ENCODE data around the gene CD40.
A peak's percentile ranks its signal among the peaks of the same experiment; 100 is the strongest.

The CD40 gene

GRCh38 chr20:46167080-46167479, 49.0 kb downstream of the CD40 start:
- Histone ChIP-seq H3K9me3 (ENCODE audit: control insufficient read depth, insufficient read depth, low read length) (no peaks in the 10 kb centered on the region), H3K4me3 (ENCODE audit: low read depth, low read length) (no peak overlapping the region), H3K9ac (ENCODE audit: low read depth, low read length) (no peak overlapping the region), H3K27me3 (ENCODE audit: control insufficient read depth, insufficient read depth, low read length) (peaks cover 9% of the 10 kb centered on the region), H3K27ac (ENCODE audit: low read depth, low read length) (no peak overlapping the region), H3K36me3 (ENCODE audit: control insufficient read depth, insufficient read depth, low read length) (no peaks in the 10 kb centered on the region), H3K4me1 (ENCODE audit: control insufficient read depth, insufficient read depth, low read length) (no peaks in the 10 kb centered on the region)

DNA sequence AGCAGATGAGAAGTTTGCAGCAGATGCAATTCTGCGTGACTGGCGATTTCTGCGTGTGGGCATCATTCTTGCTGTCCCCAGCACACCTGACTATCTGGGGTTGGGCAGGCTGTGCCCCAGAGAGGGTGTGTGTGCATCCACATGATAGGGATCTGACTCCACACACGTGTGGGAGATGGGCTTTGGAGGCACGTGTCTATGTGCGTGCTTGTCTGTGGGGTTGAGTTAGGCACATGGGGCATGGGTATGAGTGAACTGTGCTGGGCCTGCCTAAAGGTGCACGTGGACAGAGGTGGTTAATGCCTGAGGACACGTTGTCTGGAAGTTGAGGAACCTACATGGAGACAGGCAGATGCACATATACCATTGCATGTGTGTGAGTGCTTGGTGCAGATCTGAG, 50.3 kb downstream of the CD40 start:
- Histone ChIP-seq H3K27ac (ENCODE audit: low read depth, low read length) (no peak overlapping the region), H3K9ac (ENCODE audit: low read depth, low read length) (no peak overlapping the region), H3K9me3 (ENCODE audit: control insufficient read depth, insufficient read depth, low read length) (no peaks in the 10 kb centered on the region), H3K36me3 (ENCODE audit: control insufficient read depth, insufficient read depth, low read length) (no peaks in the 10 kb centered on the region), H3K4me1 (ENCODE audit: control insufficient read depth, insufficient read depth, low read length) (no peaks in the 10 kb centered on the region), H3K4me3 (ENCODE audit: low read depth, low read length) (no peak overlapping the region), H3K27me3 (ENCODE audit: control insufficient read depth, insufficient read depth, low read length) (peaks cover 23% of the 10 kb centered on the region)

DNA sequence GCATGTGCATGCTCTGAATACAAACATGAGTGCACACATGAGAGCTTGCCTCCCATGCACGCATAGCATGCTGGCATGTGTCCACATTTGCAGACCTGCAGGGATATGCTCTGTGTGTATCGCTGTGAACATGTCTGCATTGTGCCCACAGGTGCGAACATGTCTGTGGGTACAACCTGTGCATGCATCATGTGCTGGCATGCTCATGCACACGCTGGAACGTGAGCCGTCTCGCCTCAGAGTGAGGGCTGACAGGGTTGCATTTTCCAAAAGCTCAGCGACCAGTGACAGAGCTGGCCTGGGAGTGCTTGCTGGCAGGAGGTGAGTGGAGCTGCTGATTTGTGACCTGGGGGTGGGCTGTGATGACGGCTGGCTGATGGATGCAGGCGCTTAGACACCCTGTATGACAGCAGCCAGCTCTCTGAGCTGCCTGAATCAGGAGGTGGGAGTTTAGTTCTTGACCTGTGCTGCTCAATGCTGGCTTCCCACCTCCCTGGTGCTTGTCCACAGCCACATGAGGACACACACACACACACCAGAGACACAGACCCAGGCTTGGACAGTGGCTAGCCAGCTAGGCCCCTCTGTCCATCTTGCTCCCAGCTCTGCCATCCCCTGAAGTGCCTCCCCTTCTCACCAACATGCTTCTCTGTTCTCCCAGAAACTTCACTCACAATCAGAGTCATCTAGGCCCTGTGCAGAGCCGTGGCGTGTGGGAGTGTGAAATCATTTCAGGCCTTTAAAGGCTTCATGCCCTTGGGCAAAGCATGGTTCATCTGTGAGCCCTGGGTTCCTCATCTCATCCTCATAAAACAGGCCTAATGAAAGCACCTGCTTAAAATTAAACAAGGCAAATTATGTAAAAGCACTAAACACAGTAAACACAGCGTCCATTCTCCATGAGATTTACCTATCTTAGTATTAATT, 51.4 kb downstream of the CD40 start:
- no peaks in the 10 kb centered on the region for H3K36me3 ChIP-seq (ENCODE audit: control insufficient read depth, insufficient read depth, low read length)
- H3K9ac ChIP-seq (ENCODE audit: low read depth, low read length) = no peak overlapping the region
- no peaks in the 10 kb centered on the region for H3K4me1 ChIP-seq (ENCODE audit: control insufficient read depth, insufficient read depth, low read length)
- H3K27me3 ChIP-seq (ENCODE audit: control insufficient read depth, insufficient read depth, low read length) = peaks cover 33% of the 10 kb centered on the region
- H3K27ac ChIP-seq (ENCODE audit: low read depth, low read length) = no peak overlapping the region
- H3K4me3 ChIP-seq (ENCODE audit: low read depth, low read length) = no peak overlapping the region
- H3K9me3 ChIP-seq (ENCODE audit: control insufficient read depth, insufficient read depth, low read length) = no peaks in the 10 kb centered on the region

GRCh38 chr20:46171476-46171875, 53.4 kb downstream of the CD40 start:
- Histone ChIP-seq H3K36me3 (ENCODE audit: control insufficient read depth, insufficient read depth, low read length) (no peaks in the 10 kb centered on the region), H3K27me3 (ENCODE audit: control insufficient read depth, insufficient read depth, low read length) (peaks cover 48% of the 10 kb centered on the region), H3K9ac (ENCODE audit: low read depth, low read length) (no peak overlapping the region), H3K9me3 (ENCODE audit: control insufficient read depth, insufficient read depth, low read length) (no peaks in the 10 kb centered on the region), H3K4me1 (ENCODE audit: control insufficient read depth, insufficient read depth, low read length) (no peaks in the 10 kb centered on the region), H3K4me3 (ENCODE audit: low read depth, low read length) (no peak overlapping the region), H3K27ac (ENCODE audit: low read depth, low read length) (no peak overlapping the region)

GRCh38 chr20:46171909-46172308, 53.8 kb downstream of the CD40 start:
- H3K27me3 ChIP-seq (ENCODE audit: control insufficient read depth, insufficient read depth, low read length) = peaks cover 48% of the 10 kb centered on the region
- H3K9ac ChIP-seq (ENCODE audit: low read depth, low read length) = no peak overlapping the region
- H3K9me3 ChIP-seq (ENCODE audit: control insufficient read depth, insufficient read depth, low read length) = no peaks in the 10 kb centered on the region

GRCh38 chr20:46172455-46172854, 54.3 kb downstream of the CD40 start:
- Histone ChIP-seq H3K4me1 (ENCODE audit: control insufficient read depth, insufficient read depth, low read length) (no peaks in the 10 kb centered on the region), H3K9me3 (ENCODE audit: control insufficient read depth, insufficient read depth, low read length) (no peaks in the 10 kb centered on the region), H3K36me3 (ENCODE audit: control insufficient read depth, insufficient read depth, low read length) (no peaks in the 10 kb centered on the region), H3K27ac (ENCODE audit: low read depth, low read length) (no peak overlapping the region), H3K9ac (ENCODE audit: low read depth, low read length) (no peak overlapping the region), H3K4me3 (ENCODE audit: low read depth, low read length) (no peak overlapping the region), H3K27me3 (ENCODE audit: control insufficient read depth, insufficient read depth, low read length) (peaks cover 48% of the 10 kb centered on the region)

More at GRCh38 chr20:46171909-46172308, 53.8 kb downstream of the CD40 start:
- Histone ChIP-seq H3K4me1 (ENCODE audit: control insufficient read depth, insufficient read depth, low read length) (no peaks in the 10 kb centered on the region), H3K36me3 (ENCODE audit: control insufficient read depth, insufficient read depth, low read length) (no peaks in the 10 kb centered on the region), H3K27ac (ENCODE audit: low read depth, low read length) (no peak overlapping the region), H3K4me3 (ENCODE audit: low read depth, low read length) (no peak overlapping the region)

DNA sequence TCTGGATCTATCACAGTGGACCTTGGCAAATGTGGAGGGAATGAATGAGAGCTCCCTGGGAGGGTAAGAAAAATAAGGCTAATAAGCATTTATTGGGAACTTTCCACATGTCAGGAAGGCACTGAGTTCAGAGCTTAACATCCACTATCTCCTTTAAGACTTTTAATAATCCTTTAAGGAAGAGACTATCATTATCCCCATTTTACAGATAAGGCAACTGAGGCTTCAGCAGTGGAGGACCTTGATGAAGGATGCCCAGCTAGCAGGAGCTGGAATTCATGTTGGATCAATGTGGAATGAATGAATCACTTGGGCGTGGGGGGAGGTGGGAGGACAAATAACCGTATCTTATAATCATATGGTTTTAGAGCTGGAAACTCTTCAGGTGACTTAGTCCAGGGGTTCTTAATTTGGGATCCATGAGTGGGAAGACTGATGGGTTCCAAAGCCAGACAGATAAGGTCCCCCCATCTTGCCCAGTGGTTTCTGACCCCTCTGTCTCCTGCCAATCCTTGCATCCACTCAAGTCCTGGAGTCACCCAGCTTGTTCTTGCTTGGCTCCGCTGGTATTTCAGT, 54.9 kb downstream of the CD40 start:
- Histone ChIP-seq H3K36me3 (ENCODE audit: control insufficient read depth, insufficient read depth, low read length) (no peaks in the 10 kb centered on the region), H3K27ac (ENCODE audit: low read depth, low read length) (no peak overlapping the region), H3K27me3 (ENCODE audit: control insufficient read depth, insufficient read depth, low read length) (peaks cover 48% of the 10 kb centered on the region), H3K4me1 (ENCODE audit: control insufficient read depth, insufficient read depth, low read length) (no peaks in the 10 kb centered on the region), H3K4me3 (ENCODE audit: low read depth, low read length) (no peak overlapping the region), H3K9ac (ENCODE audit: low read depth, low read length) (no peak overlapping the region), H3K9me3 (ENCODE audit: control insufficient read depth, insufficient read depth, low read length) (no peaks in the 10 kb centered on the region)

DNA sequence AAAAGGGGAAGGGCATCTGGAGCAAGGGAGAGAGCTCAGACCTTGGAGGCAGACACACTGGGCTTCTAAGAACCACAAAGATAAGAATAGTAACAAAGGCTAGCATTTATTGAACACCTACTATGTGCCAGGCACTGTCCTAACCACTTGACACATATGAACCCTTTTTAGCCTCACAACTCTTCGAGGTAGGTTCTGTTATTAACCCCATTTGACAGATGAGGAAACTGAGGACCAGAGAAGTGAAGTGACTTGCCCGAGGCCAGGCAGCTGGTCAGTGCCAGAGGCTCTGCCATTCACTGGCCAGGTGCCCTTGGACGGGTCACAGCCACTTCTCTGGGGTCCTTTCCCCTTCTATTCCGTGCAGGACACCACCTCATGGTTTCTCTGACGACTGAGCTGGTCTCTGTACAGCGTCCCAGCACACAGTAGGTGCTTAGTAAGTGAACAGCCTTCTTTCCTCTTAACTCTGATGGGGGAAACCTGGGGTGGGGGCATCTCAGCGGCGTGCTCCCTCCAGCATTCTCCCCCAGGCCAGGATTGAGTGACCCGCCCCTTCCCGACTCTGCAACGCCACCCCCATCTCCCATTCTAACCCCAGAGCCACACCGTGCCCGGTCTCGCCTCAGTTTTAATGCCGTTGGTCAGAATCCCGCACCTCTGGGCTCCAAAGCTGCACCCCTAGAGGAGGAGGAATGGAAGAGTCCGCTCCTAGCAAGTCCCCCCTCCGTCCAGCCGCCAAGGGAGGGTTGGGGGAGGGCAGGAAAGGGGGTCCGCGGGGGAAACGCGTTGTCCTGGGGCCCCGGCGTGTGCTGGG, 55.7 kb downstream of the CD40 start:
- Histone ChIP-seq H3K4me1 (ENCODE audit: control insufficient read depth, insufficient read depth, low read length) (no peaks in the 10 kb centered on the region), H3K27ac (ENCODE audit: low read depth, low read length) (no peak overlapping the region), H3K27me3 (ENCODE audit: control insufficient read depth, insufficient read depth, low read length) (peaks cover 48% of the 10 kb centered on the region), H3K9ac (ENCODE audit: low read depth, low read length) (no peak overlapping the region), H3K36me3 (ENCODE audit: control insufficient read depth, insufficient read depth, low read length) (no peaks in the 10 kb centered on the region), H3K9me3 (ENCODE audit: control insufficient read depth, insufficient read depth, low read length) (no peaks in the 10 kb centered on the region), H3K4me3 (ENCODE audit: low read depth, low read length) (peak overlapping the region; percentile 10; the same call in 1 of the 2 replicates)

- Histone ChIP-seq H3K9ac (ENCODE audit: low read depth, low read length) (no peak overlapping the region), H3K27me3 (ENCODE audit: control insufficient read depth, insufficient read depth, low read length) (peaks cover 48% of the 10 kb centered on the region), H3K4me3 (ENCODE audit: low read depth, low read length) (peak overlapping the region; percentile 42; the same call in 1 of the 2 replicates), H3K4me1 (ENCODE audit: control insufficient read depth, insufficient read depth, low read length) (no peaks in the 10 kb centered on the region), H3K36me3 (ENCODE audit: control insufficient read depth, insufficient read depth, low read length) (no peaks in the 10 kb centered on the region), H3K27ac (ENCODE audit: low read depth, low read length) (no peak overlapping the region), H3K9me3 (ENCODE audit: control insufficient read depth, insufficient read depth, low read length) (no peaks in the 10 kb centered on the region)
Measured at GRCh38 chr20:46174469-46175126, 56.5 kb downstream of the CD40 start.

DNA sequence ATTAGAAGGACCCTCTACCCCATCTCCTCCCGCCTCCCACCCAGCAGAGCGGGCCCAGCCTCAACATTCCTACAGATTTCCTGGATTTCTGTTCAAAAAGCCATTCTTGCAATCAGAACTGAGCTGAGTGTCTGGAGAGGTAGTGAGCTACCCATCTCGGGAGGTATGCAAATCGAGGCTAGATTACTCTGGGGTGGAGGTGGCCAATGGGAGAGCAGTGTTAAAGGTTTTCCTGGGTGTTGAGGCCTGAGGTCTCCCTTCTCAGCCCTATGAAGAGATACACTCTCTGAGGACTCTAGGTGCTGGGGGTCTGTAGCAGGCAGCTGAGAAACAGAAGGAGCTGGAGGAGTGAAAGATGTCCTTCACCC, 57.0 kb downstream of the CD40 start:
- H3K4me1 ChIP-seq (ENCODE audit: control insufficient read depth, insufficient read depth, low read length) = no peaks in the 10 kb centered on the region
- peak overlapping the region; percentile 42; the same call in 1 of the 2 replicates for H3K4me3 ChIP-seq (ENCODE audit: low read depth, low read length)

More for the DNA sequence above, 57.0 kb downstream of the CD40 start:
- Histone ChIP-seq H3K9ac (ENCODE audit: low read depth, low read length) (no peak overlapping the region), H3K27ac (ENCODE audit: low read depth, low read length) (no peak overlapping the region), H3K9me3 (ENCODE audit: control insufficient read depth, insufficient read depth, low read length) (no peaks in the 10 kb centered on the region), H3K27me3 (ENCODE audit: control insufficient read depth, insufficient read depth, low read length) (peaks cover 45% of the 10 kb centered on the region), H3K36me3 (ENCODE audit: control insufficient read depth, insufficient read depth, low read length) (no peaks in the 10 kb centered on the region)
